Measurements from ENCODE around the gene CPXM2.

CPXM2 gene

GRCh38 chr10:123843835-123844234 is 47.8 kb downstream of the CPXM2 start:
- TF ChIP-seq, protein P1, sequence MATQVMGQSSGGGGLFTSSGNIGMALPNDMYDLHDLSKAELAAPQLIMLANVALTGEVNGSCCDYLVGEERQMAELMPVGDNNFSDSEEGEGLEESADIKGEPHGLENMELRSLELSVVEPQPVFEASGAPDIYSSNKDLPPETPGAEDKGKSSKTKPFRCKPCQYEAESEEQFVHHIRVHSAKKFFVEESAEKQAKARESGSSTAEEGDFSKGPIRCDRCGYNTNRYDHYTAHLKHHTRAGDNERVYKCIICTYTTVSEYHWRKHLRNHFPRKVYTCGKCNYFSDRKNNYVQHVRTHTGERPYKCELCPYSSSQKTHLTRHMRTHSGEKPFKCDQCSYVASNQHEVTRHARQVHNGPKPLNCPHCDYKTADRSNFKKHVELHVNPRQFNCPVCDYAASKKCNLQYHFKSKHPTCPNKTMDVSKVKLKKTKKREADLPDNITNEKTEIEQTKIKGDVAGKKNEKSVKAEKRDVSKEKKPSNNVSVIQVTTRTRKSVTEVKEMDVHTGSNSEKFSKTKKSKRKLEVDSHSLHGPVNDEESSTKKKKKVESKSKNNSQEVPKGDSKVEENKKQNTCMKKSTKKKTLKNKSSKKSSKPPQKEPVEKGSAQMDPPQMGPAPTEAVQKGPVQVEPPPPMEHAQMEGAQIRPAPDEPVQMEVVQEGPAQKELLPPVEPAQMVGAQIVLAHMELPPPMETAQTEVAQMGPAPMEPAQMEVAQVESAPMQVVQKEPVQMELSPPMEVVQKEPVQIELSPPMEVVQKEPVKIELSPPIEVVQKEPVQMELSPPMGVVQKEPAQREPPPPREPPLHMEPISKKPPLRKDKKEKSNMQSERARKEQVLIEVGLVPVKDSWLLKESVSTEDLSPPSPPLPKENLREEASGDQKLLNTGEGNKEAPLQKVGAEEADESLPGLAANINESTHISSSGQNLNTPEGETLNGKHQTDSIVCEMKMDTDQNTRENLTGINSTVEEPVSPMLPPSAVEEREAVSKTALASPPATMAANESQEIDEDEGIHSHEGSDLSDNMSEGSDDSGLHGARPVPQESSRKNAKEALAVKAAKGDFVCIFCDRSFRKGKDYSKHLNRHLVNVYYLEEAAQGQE (IDR thresholded peaks at IDR 0.05; ENCODE audit: insufficient read depth in 1 of 2, low read depth in 2 of 2, low read length in 2 of 2) = no peak
- TF ChIP-seq TAF1 (IDR thresholded peaks at IDR 0.05; ENCODE audit: borderline replicate concordance, insufficient read depth, low read length) (no peak), SIN3A (IDR thresholded peaks at IDR 0.05; ENCODE audit: borderline replicate concordance, insufficient read depth, low read length) (no peak), FOXP2 (optimal IDR thresholded peaks at IDR 0.05; ENCODE audit: borderline replicate concordance, extremely low read depth, extremely low read length, insufficient read depth) (no peak), POLR2AphosphoS5 (IDR thresholded peaks at IDR 0.05; ENCODE audit: low read depth, low read length) (no peak)

DNA sequence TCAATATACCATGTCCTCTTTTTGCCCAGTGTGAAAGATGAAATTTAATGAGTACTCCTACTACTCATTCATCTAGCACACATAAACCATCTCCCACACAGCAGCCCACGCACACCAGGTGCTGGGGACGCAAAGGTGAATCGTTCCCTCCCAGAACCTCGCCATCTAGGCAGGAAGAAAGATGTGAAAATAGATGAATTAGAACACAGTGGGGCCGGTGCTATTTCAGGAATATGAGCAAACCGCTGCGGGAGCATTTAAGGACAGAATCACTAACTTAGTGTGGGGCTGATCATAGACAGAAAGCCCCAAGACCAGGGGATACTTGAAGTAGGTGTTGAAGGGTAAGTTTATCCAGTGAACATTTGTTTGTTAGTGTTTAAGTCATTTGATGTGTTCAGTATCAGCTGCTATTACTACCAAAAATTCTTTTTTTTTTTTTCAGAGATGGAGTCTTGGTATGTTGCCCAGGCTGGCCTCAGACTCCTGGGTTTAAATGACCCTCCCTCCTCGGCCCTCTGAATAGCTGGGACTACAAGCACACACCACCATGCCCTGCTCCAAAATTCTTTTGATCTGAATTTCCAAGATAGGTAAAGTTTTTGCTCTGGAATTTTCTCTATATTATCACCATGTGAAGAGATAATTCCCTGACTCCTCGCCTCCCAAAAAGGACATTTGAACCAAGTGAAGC is 48.8 kb downstream of the CPXM2 start:
- TF ChIP-seq TAF1 (IDR thresholded peaks at IDR 0.05; ENCODE audit: borderline replicate concordance, insufficient read depth, low read length) = no peak
- TF ChIP-seq FOXP2 (optimal IDR thresholded peaks at IDR 0.05; ENCODE audit: borderline replicate concordance, extremely low read depth, extremely low read length, insufficient read depth) = no peak
- TF ChIP-seq SIN3A (IDR thresholded peaks at IDR 0.05; ENCODE audit: borderline replicate concordance, insufficient read depth, low read length) = no peak
- TF ChIP-seq, protein P1 (IDR thresholded peaks at IDR 0.05; ENCODE audit: insufficient read depth in 1 of 2, low read depth in 2 of 2, low read length in 2 of 2) = no peak
- TF ChIP-seq POLR2AphosphoS5 (IDR thresholded peaks at IDR 0.05; ENCODE audit: low read depth, low read length) = no peak

- no peak for TF ChIP-seq FOXP2 (optimal IDR thresholded peaks at IDR 0.05; ENCODE audit: borderline replicate concordance, extremely low read depth, extremely low read length, insufficient read depth)
- no peak for TF ChIP-seq TAF1 (IDR thresholded peaks at IDR 0.05; ENCODE audit: borderline replicate concordance, insufficient read depth, low read length)
- TF ChIP-seq POLR2AphosphoS5 (IDR thresholded peaks at IDR 0.05; ENCODE audit: low read depth, low read length) = no peak
- TF ChIP-seq, protein P1 (IDR thresholded peaks at IDR 0.05; ENCODE audit: insufficient read depth in 1 of 2, low read depth in 2 of 2, low read length in 2 of 2) = no peak
Measured at GRCh38 chr10:123841560-123841959, 50.0 kb downstream of the CPXM2 start.

GRCh38 chr10:123841115-123841514 is 50.5 kb downstream of the CPXM2 start:
- TF ChIP-seq FOXP2 (optimal IDR thresholded peaks at IDR 0.05; ENCODE audit: borderline replicate concordance, extremely low read depth, extremely low read length, insufficient read depth) = no peak
- no peak for TF ChIP-seq POLR2AphosphoS5 (IDR thresholded peaks at IDR 0.05; ENCODE audit: low read depth, low read length)
- TF ChIP-seq, protein P1 (IDR thresholded peaks at IDR 0.05; ENCODE audit: insufficient read depth in 1 of 2, low read depth in 2 of 2, low read length in 2 of 2) = no peak
- no peak for TF ChIP-seq SIN3A (IDR thresholded peaks at IDR 0.05; ENCODE audit: borderline replicate concordance, insufficient read depth, low read length)
- TF ChIP-seq TAF1 (IDR thresholded peaks at IDR 0.05; ENCODE audit: borderline replicate concordance, insufficient read depth, low read length) = no peak
